Spleen (tissue), 11 donors: ENCODE results near the gene DPYSL5. TPM values are rescaled to one million over a fixed set of nuclear protein-coding genes. Genes with fewer than 3 reads are reported as not detected.

Source experiments
- DNase-seq: peaks from one replicate; pipeline ENCODE4 v3.0.0-alpha.2; 2020
- H3K27ac ChIP-seq, 8 donors: fragments of 200-600 bp; sonication (generic) in 7 of 8; 1 replicate in 4 of 8; 2 replicates in 4 of 8; pipeline versions ENCODE4 v1.5.0 to v1.8.0; 2016 to 2021; ENCODE audit warnings: inconsistent platforms in 4 of 8, mild to moderate bottlenecking in 4 of 8, moderate library complexity in 1 of 8
- H3K27me3 ChIP-seq, 7 donors: fragments of 200-600 bp; sonication (generic) in 6 of 7; replicated peaks in 1 of 7; 1 replicate in 4 of 7; 2 replicates in 3 of 7; pipeline versions ENCODE4 v1.5.0 to v1.8.0; 2016 to 2021; ENCODE audit warnings: inconsistent platforms in 3 of 7, mild to moderate bottlenecking in 1 of 7
- H3K36me3 ChIP-seq, 6 donors: fragments of 200-600 bp; sonication (generic) in 5 of 6; 1 replicate in 4 of 6; 2 replicates in 2 of 6; pipeline versions ENCODE4 v1.5.0 to v1.8.0; 2016 to 2021; ENCODE audit warnings: inconsistent platforms in 2 of 6
- H3K4me1 ChIP-seq, 6 donors: fragments of 200-600 bp; sonication (generic) in 5 of 6; 1 replicate in 3 of 6; 2 replicates in 3 of 6; pipeline versions ENCODE4 v1.5.0 to v1.8.0; 2016 to 2021; ENCODE audit warnings: inconsistent platforms in 3 of 6
- H3K4me3 ChIP-seq, 8 donors: fragments of 200-600 bp; sonication (generic) in 7 of 8; 1 replicate in 4 of 8; 2 replicates in 4 of 8; pipeline versions ENCODE4 v1.5.0 to v1.8.0; 2016 to 2021; ENCODE audit warnings: inconsistent platforms in 4 of 8, mild to moderate bottlenecking in 4 of 8, moderate library complexity in 2 of 8
- H3K9me3 ChIP-seq, 8 donors: fragments of 200-600 bp; sonication (generic) in 7 of 8; 1 replicate in 4 of 8; 2 replicates in 4 of 8; pipeline versions ENCODE4 v1.5.0 to v1.8.0; 2016 to 2021; ENCODE audit warnings: inconsistent platforms in 4 of 8
- POLR2A ChIP-seq, 3 donors: fragments of 450-650 bp; IDR thresholded peaks; one replicate each; pipeline ENCODE4 v1.5.1; 2017; ENCODE audit warnings: antibody characterized with exemption in 3 of 3, mild to moderate bottlenecking in 1 of 3
- POLR2AphosphoS5 ChIP-seq, 3 donors: sonication (generic); formaldehyde crosslinking; IDR thresholded peaks; one replicate each; pipeline ENCODE4 v1.5.1; 2017; ENCODE audit warnings: antibody characterized with exemption in 3 of 3
- WGBS, 5 donors: extraction: QIAGEN DNeasy Blood & Tissue Kit in 3 of 5; methylation state at CpG; one replicate each; pipeline versions ENCODE4 v1.1.5 to v1.1.7; 2013 to 2018; 5-methylcytosine and 5-hydroxymethylcytosine counted together
- intact Hi-C: fragments of 100-400 bp; cut with DNase I; formaldehyde crosslinking; loops from one replicate; pipeline ENCODE4 v1.15.0; 2023; ENCODE audit warnings: low total_unique reads
- polyA plus RNA-seq, 3 donors: library from polyadenylated mRNA; stranded (reverse); fragments of 200-250 nt; gene quantifications; one replicate each; pipeline ENCODE4 v1.2.1, GENCODE V29; 2013
- total RNA-seq, 7 donors: library from RNA; depleted of rRNA in 3 of 7; stranded (reverse); fragments of >200 nt in 3 of 7; fragmentation: NEBNext Ultra II Directional in 4 of 7; extraction: Animal tissue kit (Norgen Biotek cat#: 25700) in 4 of 7; gene quantifications; one replicate each; pipeline versions ENCODE4 v1.1.0 to v1.2.1, GENCODE V29; 2016 to 2021
- TF ChIP-seq, protein P1 (sequence below), 11 experiments: fragments of 200-600 bp in 7 of 11; fragments of 450-650 bp in 4 of 11; sonication (generic) in 4 of 11; IDR thresholded peaks in 8 of 11; conservative IDR thresholded peaks in 3 of 11; 1 replicate in 7 of 11; 2 replicates in 4 of 11; pipeline versions ENCODE4 v1.4.0 to v1.8.0; 2016 to 2021; ENCODE audit warnings: antibody characterized with exemption in 11 of 11, inconsistent platforms in 4 of 11, mild to moderate bottlenecking in 1 of 11
- donor health status: healthy with polysubstance abuse.
- donor health status: DM: no; HTN: no; CAD: no; lungs with moderate emphysema.
- donor health status: DM: no; HTN: no; CAD: no.
- donor health status: Bipolar disorder and iron deficiency.
- donor health status: healthy.
- donor health status: DM: no; HTN: no; CAD: no.
- donor health status: DM: yes; HTN: yes; CAD: no.

The DPYSL5 gene
- total and polyA plus RNA-seq, 10 donors = 0.02 to 0.07 (median 0.02) TPM; not detected in 7

GRCh38 chr2:26970928-26971627 is 123.1 kb downstream of the DPYSL5 start:
- intact Hi-C loops = no loop called here
- no peaks in the 10 kb centered on the region for H3K36me3 ChIP-seq
- peak overlapping the region in 7 of 8 donors; percentile 27 to 82 (median 68) for H3K27ac ChIP-seq
- WGBS, 5 donors = 9 to 13% (median 11%) methylated on average over 32 to 34 of the region's 34 CpGs
- peak; percentile 67 for DNase-seq
- TF ChIP-seq, protein P1, sequence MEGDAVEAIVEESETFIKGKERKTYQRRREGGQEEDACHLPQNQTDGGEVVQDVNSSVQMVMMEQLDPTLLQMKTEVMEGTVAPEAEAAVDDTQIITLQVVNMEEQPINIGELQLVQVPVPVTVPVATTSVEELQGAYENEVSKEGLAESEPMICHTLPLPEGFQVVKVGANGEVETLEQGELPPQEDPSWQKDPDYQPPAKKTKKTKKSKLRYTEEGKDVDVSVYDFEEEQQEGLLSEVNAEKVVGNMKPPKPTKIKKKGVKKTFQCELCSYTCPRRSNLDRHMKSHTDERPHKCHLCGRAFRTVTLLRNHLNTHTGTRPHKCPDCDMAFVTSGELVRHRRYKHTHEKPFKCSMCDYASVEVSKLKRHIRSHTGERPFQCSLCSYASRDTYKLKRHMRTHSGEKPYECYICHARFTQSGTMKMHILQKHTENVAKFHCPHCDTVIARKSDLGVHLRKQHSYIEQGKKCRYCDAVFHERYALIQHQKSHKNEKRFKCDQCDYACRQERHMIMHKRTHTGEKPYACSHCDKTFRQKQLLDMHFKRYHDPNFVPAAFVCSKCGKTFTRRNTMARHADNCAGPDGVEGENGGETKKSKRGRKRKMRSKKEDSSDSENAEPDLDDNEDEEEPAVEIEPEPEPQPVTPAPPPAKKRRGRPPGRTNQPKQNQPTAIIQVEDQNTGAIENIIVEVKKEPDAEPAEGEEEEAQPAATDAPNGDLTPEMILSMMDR (IDR thresholded peaks at IDR 0.05 in 8 of 11, conservative IDR thresholded peaks at IDR 0.05 in 3 of 11) = no peak
- TF ChIP-seq POLR2A (IDR thresholded peaks at IDR 0.05) (no peak), POLR2AphosphoS5 (IDR thresholded peaks at IDR 0.05) (no peak)
- peaks cover 0 to 32% (median 0%) of the 10 kb centered on the region in 7 donors for H3K27me3 ChIP-seq
- H3K4me3 ChIP-seq = peak overlapping the region; percentile 78 to 97 (median 94)
- H3K9me3 ChIP-seq = no peaks in the 10 kb centered on the region
- peaks cover 3 to 32% (median 17%) of the 10 kb centered on the region in 6 donors for H3K4me1 ChIP-seq

- intact Hi-C loops = no loop called here
- no peak for DNase-seq
- H3K9me3 ChIP-seq = no peaks in the 10 kb centered on the region
- no peaks in the 10 kb centered on the region for H3K36me3 ChIP-seq
- peaks cover 0 to 21% (median 0%) of the 10 kb centered on the region in 7 donors for H3K27me3 ChIP-seq
- WGBS, 5 donors = 80 to 96% (median 88%) methylated on average over 9 of the region's 9 CpGs
- H3K27ac ChIP-seq = no peak overlapping the region
- H3K4me3 ChIP-seq = peak overlapping the region in 2 of 8 donors; percentile 94 to 97
- TF ChIP-seq POLR2AphosphoS5 (IDR thresholded peaks at IDR 0.05) = no peak
- TF ChIP-seq, protein P1 (IDR thresholded peaks at IDR 0.05 in 8 of 11, conservative IDR thresholded peaks at IDR 0.05 in 3 of 11) = no peak
- TF ChIP-seq POLR2A (IDR thresholded peaks at IDR 0.05) = no peak
- H3K4me1 ChIP-seq = peaks cover 3 to 32% (median 17%) of the 10 kb centered on the region in 6 donors
These were observed 124.2 kb downstream of the DPYSL5 start for GRCh38 chr2:26971911-26972786.

DNA sequence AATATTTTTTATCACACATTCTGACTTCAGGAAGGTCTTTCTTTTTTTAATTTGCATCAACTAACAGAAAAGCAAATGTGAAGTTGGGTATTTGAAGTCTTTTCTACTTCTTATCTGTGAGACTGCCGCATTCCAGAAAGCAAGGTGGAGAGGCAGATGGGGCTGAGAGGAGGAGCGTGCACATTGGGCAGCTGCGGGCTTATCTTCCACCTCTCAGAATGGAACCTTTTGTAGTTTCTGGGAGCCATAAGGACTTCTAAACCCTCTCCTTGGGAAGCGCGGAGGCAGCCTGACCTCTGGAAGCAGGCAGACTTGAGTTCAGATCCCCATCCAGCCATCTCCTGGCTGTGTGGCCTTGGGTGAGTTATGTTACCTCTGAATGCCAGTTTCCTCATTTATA is 126.4 kb downstream of the DPYSL5 start:
- intact Hi-C loops = no loop called here
- 88 to 92% (median 89%) methylated on average over 5 of the region's 5 CpGs for WGBS, 5 donors
- Histone ChIP-seq H3K4me3 (no peak overlapping the region), H3K9me3 (no peaks in the 10 kb centered on the region), H3K27ac (no peak overlapping the region), H3K4me1 (peaks cover 3 to 32% (median 17%) of the 10 kb centered on the region in 6 donors), H3K27me3 (peaks cover 0 to 2% (median 0%) of the 10 kb centered on the region in 7 donors), H3K36me3 (no peaks in the 10 kb centered on the region)
- TF ChIP-seq POLR2AphosphoS5 (IDR thresholded peaks at IDR 0.05) = no peak
- TF ChIP-seq POLR2A (IDR thresholded peaks at IDR 0.05) = no peak
- TF ChIP-seq, protein P1 (IDR thresholded peaks at IDR 0.05 in 8 of 11, conservative IDR thresholded peaks at IDR 0.05 in 3 of 11) = no peak
- DNase-seq = no peak

- DNase-seq = no peak
- Histone ChIP-seq H3K4me1 (peaks cover under 1 to 26% (median 12%) of the 10 kb centered on the region in 6 donors), H3K4me3 (no peak overlapping the region), H3K9me3 (no peaks in the 10 kb centered on the region), H3K27me3 (no peaks in the 10 kb centered on the region), H3K36me3 (no peaks in the 10 kb centered on the region), H3K27ac (no peak overlapping the region)
- no peak for TF ChIP-seq POLR2A (IDR thresholded peaks at IDR 0.05)
- TF ChIP-seq POLR2AphosphoS5 (IDR thresholded peaks at IDR 0.05) = no peak
- TF ChIP-seq, protein P1 (IDR thresholded peaks at IDR 0.05 in 8 of 11, conservative IDR thresholded peaks at IDR 0.05 in 3 of 11) = no peak
- WGBS, 5 donors = 19 to 46% (median 21%) methylated on average over 2 of the region's 2 CpGs
- intact Hi-C loops = no loop called here
These were observed 127.2 kb downstream of the DPYSL5 start for GRCh38 chr2:26975102-26975501.
